ENCODE results near the gene UPF2.
"Not testable (repeated sequence)": the region's sequence is repeated elsewhere in the genome, so short reads cannot be mapped to it uniquely, and the experiment has no call there.

The UPF2 gene, protein sequence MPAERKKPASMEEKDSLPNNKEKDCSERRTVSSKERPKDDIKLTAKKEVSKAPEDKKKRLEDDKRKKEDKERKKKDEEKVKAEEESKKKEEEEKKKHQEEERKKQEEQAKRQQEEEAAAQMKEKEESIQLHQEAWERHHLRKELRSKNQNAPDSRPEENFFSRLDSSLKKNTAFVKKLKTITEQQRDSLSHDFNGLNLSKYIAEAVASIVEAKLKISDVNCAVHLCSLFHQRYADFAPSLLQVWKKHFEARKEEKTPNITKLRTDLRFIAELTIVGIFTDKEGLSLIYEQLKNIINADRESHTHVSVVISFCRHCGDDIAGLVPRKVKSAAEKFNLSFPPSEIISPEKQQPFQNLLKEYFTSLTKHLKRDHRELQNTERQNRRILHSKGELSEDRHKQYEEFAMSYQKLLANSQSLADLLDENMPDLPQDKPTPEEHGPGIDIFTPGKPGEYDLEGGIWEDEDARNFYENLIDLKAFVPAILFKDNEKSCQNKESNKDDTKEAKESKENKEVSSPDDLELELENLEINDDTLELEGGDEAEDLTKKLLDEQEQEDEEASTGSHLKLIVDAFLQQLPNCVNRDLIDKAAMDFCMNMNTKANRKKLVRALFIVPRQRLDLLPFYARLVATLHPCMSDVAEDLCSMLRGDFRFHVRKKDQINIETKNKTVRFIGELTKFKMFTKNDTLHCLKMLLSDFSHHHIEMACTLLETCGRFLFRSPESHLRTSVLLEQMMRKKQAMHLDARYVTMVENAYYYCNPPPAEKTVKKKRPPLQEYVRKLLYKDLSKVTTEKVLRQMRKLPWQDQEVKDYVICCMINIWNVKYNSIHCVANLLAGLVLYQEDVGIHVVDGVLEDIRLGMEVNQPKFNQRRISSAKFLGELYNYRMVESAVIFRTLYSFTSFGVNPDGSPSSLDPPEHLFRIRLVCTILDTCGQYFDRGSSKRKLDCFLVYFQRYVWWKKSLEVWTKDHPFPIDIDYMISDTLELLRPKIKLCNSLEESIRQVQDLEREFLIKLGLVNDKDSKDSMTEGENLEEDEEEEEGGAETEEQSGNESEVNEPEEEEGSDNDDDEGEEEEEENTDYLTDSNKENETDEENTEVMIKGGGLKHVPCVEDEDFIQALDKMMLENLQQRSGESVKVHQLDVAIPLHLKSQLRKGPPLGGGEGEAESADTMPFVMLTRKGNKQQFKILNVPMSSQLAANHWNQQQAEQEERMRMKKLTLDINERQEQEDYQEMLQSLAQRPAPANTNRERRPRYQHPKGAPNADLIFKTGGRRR

DNA sequence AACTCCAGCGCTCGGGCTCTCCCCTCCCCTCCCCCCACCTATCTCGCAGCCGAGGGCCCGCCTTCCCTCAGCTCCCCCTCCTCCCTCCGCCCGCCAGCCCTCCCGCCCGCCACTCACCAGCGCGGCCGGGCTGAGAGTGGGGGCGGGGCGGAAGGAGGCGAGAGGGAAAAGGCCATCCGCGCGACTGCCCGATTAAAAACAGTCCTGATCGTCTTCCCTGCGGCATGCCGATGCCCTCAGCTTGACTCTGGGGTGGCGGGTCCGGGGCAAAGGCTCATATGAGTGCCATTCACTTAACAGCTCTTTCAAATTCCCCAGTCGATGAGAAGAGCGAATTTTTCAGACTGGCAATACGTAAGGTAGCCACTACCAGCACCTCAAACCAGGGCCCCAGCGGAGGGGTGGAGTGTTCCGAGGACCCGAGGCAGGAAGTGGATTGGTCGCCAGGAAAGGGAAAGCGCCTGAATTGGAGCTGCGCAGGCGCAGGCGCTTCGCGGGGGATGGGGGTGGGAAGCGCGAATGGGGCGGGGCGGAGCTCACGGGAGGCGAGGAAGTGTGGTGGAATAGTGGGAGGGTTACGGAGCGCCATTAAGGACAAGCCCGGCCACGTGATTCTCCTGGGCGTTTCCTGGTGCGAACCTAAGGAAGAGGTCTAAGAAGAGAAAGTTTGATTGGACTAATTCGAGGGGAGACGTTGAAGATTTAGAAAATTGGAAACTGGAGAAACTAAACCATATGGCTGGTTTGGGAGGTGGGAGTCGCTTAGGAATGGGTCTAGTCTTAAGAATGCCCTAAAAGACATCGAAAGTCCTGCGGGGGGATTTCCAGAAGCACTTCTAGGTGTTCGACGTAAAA, at the start of gene UPF2:
Gene UPF2, minus strand, starts transcription at position 13 of the 855 bp plus-strand sequence. CDS start 7,386 bp downstream, outside the sequence.
- DNase-seq (ENCODE audit: insufficient read length, low spot score) (peak; percentile 89), FAIRE-seq (peak; percentile 94)
- TF ChIP-seq POLR2A (IDR thresholded peaks at IDR 0.05; ENCODE audit: low read depth, low read length) = peak; percentile 2; the same call in 1 of the 2 replicates

DNA sequence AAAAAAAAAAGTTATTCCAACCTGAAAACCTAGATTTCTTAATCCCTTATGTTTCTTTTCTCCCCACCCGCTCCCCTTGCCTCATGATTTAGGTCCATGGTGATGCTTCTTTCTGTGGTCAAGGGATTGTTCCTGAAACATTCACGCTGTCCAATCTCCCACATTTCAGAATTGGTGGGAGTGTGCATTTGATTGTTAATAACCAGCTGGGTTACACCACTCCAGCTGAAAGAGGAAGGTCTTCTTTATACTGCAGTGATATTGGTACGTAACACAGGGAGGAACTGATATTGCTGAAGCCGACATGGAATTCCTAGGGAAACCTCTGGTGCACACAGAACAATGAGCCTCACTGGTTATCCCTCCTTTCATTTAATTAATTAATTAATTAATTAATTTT, 48.8 kb upstream of the UPF2 start:
- DNase-seq (ENCODE audit: insufficient read length, low spot score) (no peak), FAIRE-seq (no peak)
- TF ChIP-seq POLR2A (IDR thresholded peaks at IDR 0.05; ENCODE audit: low read depth, low read length) = no peak

DNA sequence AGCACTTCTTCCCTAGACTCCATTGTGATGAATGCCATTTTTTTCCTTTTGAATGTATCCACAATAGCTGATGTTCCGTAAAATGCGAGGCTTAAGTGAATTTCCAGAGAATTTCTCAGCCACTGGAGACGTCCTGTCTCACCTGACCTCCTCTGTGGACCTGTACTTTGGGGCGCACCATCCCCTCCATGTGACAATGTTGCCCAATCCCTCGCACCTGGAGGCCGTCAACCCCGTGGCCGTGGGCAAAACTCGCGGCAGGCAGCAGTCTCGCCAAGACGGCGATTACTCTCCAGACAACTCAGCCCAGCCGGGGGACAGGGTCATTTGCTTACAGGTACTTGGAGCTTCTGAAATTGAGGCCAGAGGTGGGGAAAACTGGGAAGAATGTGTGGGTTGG, 46.3 kb upstream of the UPF2 start:
- no peak for DNase-seq (ENCODE audit: insufficient read length, low spot score)
- no peak for FAIRE-seq
- no peak for TF ChIP-seq POLR2A (IDR thresholded peaks at IDR 0.05; ENCODE audit: low read depth, low read length)

DNA sequence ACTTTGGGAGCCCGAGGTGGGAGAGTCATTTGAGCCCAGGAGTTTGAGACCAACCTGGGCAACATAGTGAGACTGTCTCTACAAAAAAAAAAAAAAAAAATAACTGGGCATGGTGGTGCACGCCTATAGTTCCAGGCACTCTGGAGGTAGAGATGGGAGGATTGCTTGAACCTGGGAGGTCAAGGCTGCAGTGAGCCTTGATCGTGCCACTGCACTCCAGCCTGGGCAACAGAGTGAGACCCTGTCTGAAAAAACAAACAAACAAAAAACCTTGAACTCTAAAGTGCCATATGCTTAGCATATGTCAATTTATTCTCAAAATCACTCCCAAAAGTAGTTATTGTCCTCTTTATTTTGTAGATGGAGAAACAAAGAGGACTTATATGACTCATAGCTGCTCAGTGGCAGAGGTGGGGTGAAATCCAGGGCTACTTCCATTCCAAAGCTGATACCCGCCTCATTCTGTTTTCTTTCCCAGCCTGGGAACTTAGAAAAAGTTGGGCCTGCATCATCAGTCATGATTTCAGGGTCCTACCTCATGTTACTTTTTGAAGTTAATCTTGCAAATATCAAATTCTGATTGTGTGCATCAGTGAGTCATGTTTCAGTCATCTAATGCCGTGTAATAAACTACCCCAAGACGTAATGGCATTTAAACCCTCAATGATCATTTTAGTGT, 39.4 kb upstream of the UPF2 start:
- peak; percentile 35 for DNase-seq (ENCODE audit: insufficient read length, low spot score)
- TF ChIP-seq POLR2A (IDR thresholded peaks at IDR 0.05; ENCODE audit: low read depth, low read length) = no peak

DNA sequence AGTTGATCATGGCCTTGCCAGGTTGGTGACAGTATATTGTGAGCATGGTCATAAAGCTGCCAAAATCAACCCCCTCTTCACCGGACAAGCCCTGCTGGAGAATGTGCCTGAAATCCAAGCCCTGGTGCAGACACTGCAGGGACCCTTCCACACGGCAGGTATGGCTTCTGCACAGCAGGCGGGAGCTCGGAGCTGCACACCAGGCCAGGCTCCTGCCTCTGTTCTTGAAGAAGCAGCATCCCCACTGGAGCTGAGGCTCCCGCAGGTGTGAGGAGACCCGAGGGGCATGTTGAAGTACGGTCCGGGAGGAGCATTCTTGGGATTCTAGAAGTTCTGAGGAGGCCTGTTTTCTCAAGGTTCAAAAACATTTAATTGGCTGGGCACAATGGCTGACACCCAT, 38.9 kb upstream of the UPF2 start:
- FAIRE-seq (no peak), DNase-seq (ENCODE audit: insufficient read length, low spot score) (no peak)
- TF ChIP-seq POLR2A (IDR thresholded peaks at IDR 0.05; ENCODE audit: low read depth, low read length) = no peak

More for the DNA sequence above, 39.4 kb upstream of the UPF2 start:
- no peak for FAIRE-seq

DNA sequence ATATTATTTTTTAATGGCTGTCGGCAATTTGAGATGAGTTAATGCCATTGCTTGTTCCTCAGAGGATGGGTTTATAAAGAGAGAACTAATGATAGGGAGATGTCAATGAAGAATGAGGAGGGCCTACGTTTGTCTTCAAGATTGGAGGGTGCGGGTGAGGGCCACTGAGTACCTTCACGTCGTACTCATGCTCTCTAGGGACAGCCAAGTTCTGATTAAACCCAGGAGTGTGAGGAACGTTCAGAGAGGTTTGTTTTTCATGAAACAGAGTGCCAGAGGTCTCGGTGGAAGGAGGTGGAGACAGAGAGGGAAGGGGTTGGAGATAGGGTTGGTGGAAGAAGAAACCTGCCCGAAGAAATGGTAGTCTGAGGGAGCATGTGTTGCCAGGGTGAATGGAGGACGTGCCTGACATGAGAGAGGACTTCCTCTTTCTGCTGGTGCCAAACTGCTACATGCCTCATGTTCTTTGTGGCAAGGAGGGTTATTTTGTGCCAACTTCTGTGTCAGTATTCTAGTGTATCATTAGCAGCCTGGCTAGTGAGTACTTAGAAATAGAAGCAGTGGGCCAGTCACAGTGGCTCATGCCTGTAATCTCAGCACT, 35.1 kb upstream of the UPF2 start:
- DNase-seq (ENCODE audit: insufficient read length, low spot score) (no peak), FAIRE-seq (no peak)
- TF ChIP-seq POLR2A (IDR thresholded peaks at IDR 0.05; ENCODE audit: low read depth, low read length) = no peak

DNA sequence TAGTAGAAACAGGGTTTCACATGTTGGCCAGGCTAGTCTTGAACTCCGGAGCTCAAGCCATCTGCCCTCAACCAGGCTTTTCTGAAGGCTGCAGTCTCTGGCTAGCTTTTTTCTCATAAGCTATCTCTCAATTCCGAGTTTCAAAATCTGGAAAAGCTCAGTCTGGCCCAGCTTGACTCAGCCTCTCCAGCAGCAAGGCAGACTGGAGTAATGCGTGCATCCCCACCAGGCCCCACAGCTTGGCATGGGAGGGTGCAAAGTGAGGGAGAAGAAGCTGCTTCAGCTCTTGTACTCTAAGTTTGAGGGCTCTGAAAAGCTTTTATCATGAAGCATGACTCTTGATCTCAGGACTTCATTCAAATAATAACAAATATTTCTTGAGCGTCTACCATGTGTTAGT, 30.9 kb upstream of the UPF2 start:
- no peak for TF ChIP-seq POLR2A (IDR thresholded peaks at IDR 0.05; ENCODE audit: low read depth, low read length)
- no peak for FAIRE-seq

DNA sequence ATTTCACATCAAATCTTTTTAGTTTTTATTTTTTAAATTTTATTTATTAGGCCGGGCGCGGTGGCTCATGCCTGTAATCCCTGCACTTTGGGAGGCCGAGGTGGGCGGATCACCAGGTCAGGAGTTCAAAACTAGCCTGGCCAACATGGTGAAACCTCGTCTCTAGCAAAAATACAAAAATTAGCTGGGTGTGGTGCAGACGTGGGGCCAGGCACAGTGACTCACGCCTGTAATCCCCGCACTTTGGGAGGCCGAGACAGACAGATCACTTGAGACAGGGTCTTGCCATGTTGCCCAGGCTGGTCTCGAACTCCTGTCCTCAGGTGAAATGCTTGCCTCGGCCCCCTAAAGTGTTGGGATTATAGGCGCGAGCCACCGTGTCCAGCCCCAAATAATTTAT, 28.8 kb upstream of the UPF2 start:
- FAIRE-seq; DNase-seq (ENCODE audit: insufficient read length, low spot score): not testable (repeated sequence)

More for the DNA sequence above, 30.9 kb upstream of the UPF2 start:
- no peak for DNase-seq (ENCODE audit: insufficient read length, low spot score)

DNA sequence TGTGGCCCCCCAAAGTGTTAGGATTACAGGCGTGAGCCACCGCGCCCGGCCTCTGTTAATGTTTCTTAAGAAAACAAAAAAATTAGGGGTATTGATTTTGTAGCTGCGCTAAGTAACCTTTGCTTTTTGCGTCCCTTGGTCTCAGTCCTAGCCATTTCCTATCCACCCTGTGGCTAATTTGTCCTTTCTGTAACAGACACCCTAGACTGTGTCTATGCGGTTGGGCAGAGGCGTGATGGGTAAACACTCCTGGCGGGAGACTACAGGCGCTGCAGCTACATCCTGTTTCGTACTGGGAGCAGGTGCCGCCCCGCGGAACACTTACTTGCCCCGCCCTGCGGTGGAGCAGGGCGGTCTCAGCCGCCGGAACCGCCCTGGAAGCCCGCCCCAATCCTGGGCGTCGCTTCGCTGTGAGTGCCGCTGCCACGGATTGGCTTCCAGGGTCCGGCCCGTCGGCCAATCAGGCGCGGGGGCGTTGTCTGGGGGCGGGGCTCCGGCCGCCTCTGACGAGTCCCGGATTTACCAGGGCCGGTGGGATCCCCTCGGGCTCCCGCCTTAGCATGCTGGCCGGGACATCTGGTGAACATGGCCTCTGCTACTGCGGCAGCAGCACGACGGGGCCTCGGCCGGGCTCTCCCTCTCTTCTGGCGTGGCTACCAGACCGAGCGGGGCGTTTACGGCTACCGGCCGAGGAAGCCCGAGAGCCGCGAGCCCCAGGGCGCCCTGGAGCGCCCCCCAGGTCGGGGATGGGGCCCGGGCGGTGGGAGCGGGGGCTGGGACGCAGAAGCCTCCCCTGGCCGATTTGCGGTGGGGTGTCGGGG, 26.1 kb upstream of the UPF2 start, which contains the start of gene DHTKD1:
Gene DHTKD1, plus strand, starts transcription at position 506 of the 821 bp plus-strand sequence. Its CDS starts 80 bp downstream, at position 586.
- FAIRE-seq = peak; percentile 91
- peak; percentile 97 for DNase-seq (ENCODE audit: insufficient read length, low spot score)
- TF ChIP-seq POLR2A (IDR thresholded peaks at IDR 0.05; ENCODE audit: low read depth, low read length) = peak; percentile 49; the same call in 1 of the 2 replicates

DNA sequence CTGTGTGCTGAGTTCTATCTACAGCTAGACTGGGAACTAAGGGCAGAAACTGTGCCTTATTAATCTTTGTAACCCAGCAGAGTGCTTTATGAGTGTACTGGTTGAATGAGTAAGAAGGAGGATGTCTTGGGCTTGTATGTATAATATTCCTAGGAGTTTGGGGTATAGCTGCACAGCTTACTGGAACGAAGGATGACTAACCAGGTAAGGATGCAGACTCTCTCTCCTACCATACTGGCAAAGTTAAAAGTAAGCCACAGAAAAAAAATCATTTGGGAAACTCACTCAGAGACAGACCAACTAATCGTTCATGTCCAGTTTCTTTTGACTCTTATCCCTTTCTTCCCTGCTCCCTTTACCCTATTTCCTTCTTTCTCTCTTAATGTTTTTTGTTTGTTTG, 24.7 kb upstream of the UPF2 start:
- DNase-seq (ENCODE audit: insufficient read length, low spot score) (peak; percentile 73), FAIRE-seq (peak; percentile 84)
- TF ChIP-seq POLR2A (IDR thresholded peaks at IDR 0.05; ENCODE audit: low read depth, low read length) = no peak

DNA sequence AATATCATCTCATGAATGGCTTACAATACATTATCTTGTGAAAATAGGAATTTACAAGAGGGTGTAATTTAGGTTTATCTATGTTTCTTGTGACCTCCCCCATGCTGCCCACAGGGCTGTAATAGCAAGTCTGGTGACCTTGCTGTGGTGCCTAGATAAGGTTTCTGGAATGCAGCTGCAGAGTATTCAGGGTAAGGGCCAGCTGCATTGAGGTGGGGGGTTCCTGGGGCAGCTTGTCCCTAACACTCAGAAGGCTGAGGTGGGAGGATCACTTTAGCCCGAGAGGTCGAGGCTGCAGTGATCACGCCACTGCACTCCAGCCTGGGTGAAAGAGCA, 20.8 kb upstream of the UPF2 start:
- no peak for FAIRE-seq

More for the DNA sequence above, 20.8 kb upstream of the UPF2 start:
- TF ChIP-seq POLR2A (IDR thresholded peaks at IDR 0.05; ENCODE audit: low read depth, low read length) = no peak
- DNase-seq (ENCODE audit: insufficient read length, low spot score) = no peak
